ENCODE measurements around the gene SLC43A2. TPM values are rescaled to one million over a fixed set of nuclear protein-coding genes. Genes with fewer than 3 reads are reported as not detected.

Gene SLC43A2
- total and polyA plus RNA-seq, 7 donors = 2.4 to 16.5 (median 7.2) TPM

- intact Hi-C loops (cut with DNase I) = no loop called here
- TF ChIP-seq POLR2A (IDR thresholded peaks at IDR 0.05) = no peak
- no peak for TF ChIP-seq EP300 (IDR thresholded peaks at IDR 0.05)
- TF ChIP-seq CTCF (IDR thresholded peaks at IDR 0.05) = no peak
- TF ChIP-seq POLR2AphosphoS5 (IDR thresholded peaks at IDR 0.05) = no peak
- no peak overlapping the region for H3K4me3 ChIP-seq
- H3K4me1 ChIP-seq = peaks cover 0 to 19% (median 17%) of the 10 kb centered on the region in 4 donors
- 34 to 39% methylated on average over 25 of the region's 25 CpGs for WGBS, 2 donors
- H3K27ac ChIP-seq = no peak overlapping the region
- no peaks in the 10 kb centered on the region for H3K27me3 ChIP-seq
- DNase-seq = no peak
- H3K36me3 ChIP-seq = peaks cover 0 to 3% (median 0%) of the 10 kb centered on the region in 4 donors
- no peaks in the 10 kb centered on the region for H3K9me3 ChIP-seq
Measured at GRCh38 chr17:1592751-1593629, 35.6 kb downstream of the SLC43A2 start.

GRCh38 chr17:1591474-1592090 is 37.1 kb downstream of the SLC43A2 start:
- Histone ChIP-seq H3K4me1 (peaks cover 0 to 19% (median 17%) of the 10 kb centered on the region in 4 donors), H3K27ac (no peak overlapping the region), H3K27me3 (no peaks in the 10 kb centered on the region), H3K36me3 (peaks cover 0 to 3% (median 0%) of the 10 kb centered on the region in 4 donors), H3K4me3 (no peak overlapping the region), H3K9me3 (no peaks in the 10 kb centered on the region)
- no peak for DNase-seq
- 90 to 91% methylated on average over 40 of the region's 40 CpGs for WGBS, 2 donors
- intact Hi-C loops (cut with DNase I) = no loop called here
- TF ChIP-seq POLR2A (IDR thresholded peaks at IDR 0.05) (no peak), EP300 (IDR thresholded peaks at IDR 0.05) (no peak)

GRCh38 chr17:1590747-1591473 is 37.7 kb downstream of the SLC43A2 start:
- intact Hi-C loops (cut with DNase I) = no loop called here
- H3K4me3 ChIP-seq = no peak overlapping the region
- peak overlapping the region; percentile 31 to 82 (median 60) for H3K27ac ChIP-seq

GRCh38 chr17:1590029-1590746 is 38.4 kb downstream of the SLC43A2 start:
- DNase-seq = no peak
- Histone ChIP-seq H3K27ac (peak overlapping the region; percentile 44 to 82 (median 72)), H3K9me3 (no peaks in the 10 kb centered on the region), H3K4me3 (no peak overlapping the region), H3K27me3 (no peaks in the 10 kb centered on the region), H3K4me1 (peaks cover 0 to 19% (median 17%) of the 10 kb centered on the region in 4 donors), H3K36me3 (peaks cover 0 to 6% (median 3%) of the 10 kb centered on the region in 4 donors)
- intact Hi-C loops (cut with DNase I) = no loop called here
- TF ChIP-seq CTCF (IDR thresholded peaks at IDR 0.05) = no peak
- TF ChIP-seq EP300 (IDR thresholded peaks at IDR 0.05) = peak in 1 of 4 donors; percentile 23
- no peak for TF ChIP-seq POLR2A (IDR thresholded peaks at IDR 0.05)
- peak in 3 of 4 donors; percentile 40 to 67 (median 55) for TF ChIP-seq POLR2AphosphoS5 (IDR thresholded peaks at IDR 0.05)
- 33 to 60% methylated on average over 19 of the region's 19 CpGs for WGBS, 2 donors

More at GRCh38 chr17:1590747-1591473, 37.7 kb downstream of the SLC43A2 start:
- TF ChIP-seq CTCF (IDR thresholded peaks at IDR 0.05) (no peak), EP300 (IDR thresholded peaks at IDR 0.05) (no peak), POLR2A (IDR thresholded peaks at IDR 0.05) (no peak), POLR2AphosphoS5 (IDR thresholded peaks at IDR 0.05) (no peak)
- Histone ChIP-seq H3K4me1 (peaks cover 0 to 19% (median 17%) of the 10 kb centered on the region in 4 donors), H3K9me3 (no peaks in the 10 kb centered on the region), H3K27me3 (no peaks in the 10 kb centered on the region), H3K36me3 (peaks cover 0 to 6% (median 1%) of the 10 kb centered on the region in 4 donors)
- WGBS, 2 donors = 89 to 91% methylated on average over 38 of the region's 38 CpGs
- DNase-seq = no peak

Measured in sigmoid colon (tissue), 7 donors.